ENCODE results near the gene IL17D. TPM values are rescaled to one million over a fixed set of nuclear protein-coding genes. Genes with fewer than 3 reads are reported as not detected.
"Not testable (repeated sequence)": the region's sequence is repeated elsewhere in the genome, so short reads cannot be mapped to it uniquely, and the experiment has no call there.

IL17D gene
- total and polyA plus RNA-seq, 10 of the 15 experiments (the other 5 are each of a cell fraction or from before 2014, with no cell fraction given) = 0.03 to 1.6 (median 0.33) TPM

DNA sequence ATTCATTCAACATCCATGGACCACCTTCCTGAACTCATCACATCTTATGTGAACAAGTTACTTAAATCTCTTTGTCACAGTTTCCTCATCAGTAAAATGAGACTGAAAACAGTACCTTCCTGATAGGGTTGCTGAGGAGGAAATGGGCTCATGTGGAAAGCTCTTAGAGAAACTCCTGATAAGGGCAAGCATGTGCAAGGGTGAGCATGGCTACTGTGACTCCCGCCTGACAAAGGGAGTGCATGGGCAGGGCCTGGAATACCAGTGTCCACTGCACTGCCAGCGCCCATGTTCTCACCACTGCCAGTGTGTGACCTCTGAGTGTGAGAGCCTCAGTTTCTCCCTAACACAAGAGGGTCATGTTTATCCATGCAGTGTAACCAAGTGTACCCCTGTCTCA is 27.3 kb upstream of the IL17D start (continued):
- TF ChIP-seq, protein P1, sequence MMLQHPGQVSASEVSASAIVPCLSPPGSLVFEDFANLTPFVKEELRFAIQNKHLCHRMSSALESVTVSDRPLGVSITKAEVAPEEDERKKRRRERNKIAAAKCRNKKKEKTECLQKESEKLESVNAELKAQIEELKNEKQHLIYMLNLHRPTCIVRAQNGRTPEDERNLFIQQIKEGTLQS (IDR thresholded peaks at IDR 0.05; ENCODE audit: borderline replicate concordance, extremely low read depth, low read depth, low read length) = no peak
- no peak for TF ChIP-seq YY1 (IDR thresholded peaks at IDR 0.05; ENCODE audit: low read depth, low read length)
- TF ChIP-seq BACH1 (IDR thresholded peaks at IDR 0.05; ENCODE audit: borderline replicate concordance) = no peak
- no peak for TF ChIP-seq ATF7 (IDR thresholded peaks at IDR 0.05; ENCODE audit: low read depth)
- TF ChIP-seq MEF2B (IDR thresholded peaks at IDR 0.05; ENCODE audit: partially characterized antibody, poor library complexity, severe bottlenecking) = no peak

DNA sequence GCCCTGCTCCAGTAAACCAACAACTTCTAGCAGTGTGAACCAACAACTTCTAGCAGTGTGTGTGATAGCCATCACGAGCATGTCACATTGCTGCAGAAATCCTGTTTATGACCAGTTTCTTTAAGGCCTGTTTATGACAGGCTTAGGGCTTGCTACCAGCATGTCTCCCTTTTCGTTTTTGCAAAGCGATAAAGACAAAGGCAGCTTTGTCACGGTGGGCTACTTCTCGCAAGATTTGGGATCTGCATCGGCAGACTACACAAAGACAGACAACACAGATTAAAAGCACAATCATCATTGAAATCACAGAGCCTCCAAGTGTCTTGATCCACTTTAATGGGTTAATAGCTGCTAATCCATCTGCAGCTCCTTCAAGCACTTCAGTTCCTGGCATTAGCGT is 24.9 kb upstream of the IL17D start:
- WGBS (ENCODE audit: insufficient coverage, insufficient replicate concordance, low lambda C conversion rate, missing lambda C conversion rate) = 91% methylated on average over 7 of the region's 7 CpGs

DNA sequence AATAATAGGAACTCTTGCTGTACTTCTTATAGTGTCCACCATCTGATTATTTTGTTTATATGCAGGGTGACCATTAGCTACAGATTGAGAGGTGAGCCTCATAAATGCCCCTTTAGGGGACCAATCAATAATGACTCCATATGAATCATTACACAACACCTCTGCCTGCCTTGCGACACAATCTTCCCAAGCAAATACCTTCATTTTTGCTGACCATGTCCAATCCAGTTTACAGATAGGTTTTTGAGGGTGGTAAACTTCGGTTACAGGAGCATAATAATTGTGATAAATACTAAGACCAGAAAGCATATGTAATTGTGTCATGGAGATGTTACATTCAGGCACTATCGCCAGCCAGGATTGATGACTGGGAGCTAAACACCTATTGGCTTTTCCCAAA is 23.6 kb upstream of the IL17D start:
- ATAC-seq = no peak
- FAIRE-seq = no peak
- no peak overlapping the region for H3K9ac ChIP-seq (ENCODE audit: control insufficient read depth, insufficient read depth, low read length)
- no peaks in the 10 kb centered on the region for H3K4me1 ChIP-seq (ENCODE audit: control insufficient read depth, insufficient read depth, low read length)
- BruUV-seq (replicated peaks) = no TSS peak
- no peak overlapping the region for H3K27ac ChIP-seq (ENCODE audit: control insufficient read depth, insufficient read depth)
- H3K4me2 ChIP-seq (ENCODE audit: control insufficient read depth, insufficient read depth) = no peak overlapping the region
- H4K20me1 ChIP-seq (ENCODE audit: control insufficient read depth, insufficient read depth) = no peaks in the 10 kb centered on the region
- no peak for DNase-seq (ENCODE audit: low read depth, low spot score)
- ChIA-PET POLR2A (no interaction called here), CTCF (interaction anchor here (0.6 kb wide), 1 partner anchor 483 kb away, joined by 3 read pairs; no protein-coding TSS in a partner anchor), RAD21 (ENCODE audit: unreplicated experiment) (no interaction called here), SMC1A (ENCODE audit: uncharacterized antibody, unreplicated experiment) (no interaction called here)
- intact Hi-C loops (cut with micrococcal nuclease; ENCODE audit: unreplicated experiment) (no loop called here), in situ Hi-C loops (cut with MboI) (no loop called here)
- no peaks in the 10 kb centered on the region for H3K36me3 ChIP-seq (ENCODE audit: control insufficient read depth in 2 of 2, insufficient read depth in 2 of 2, low read length in 1 of 2)
- no peak overlapping the region for H2AFZ ChIP-seq (ENCODE audit: control insufficient read depth, low read depth, low read length)
- WGBS (ENCODE audit: insufficient coverage, insufficient replicate concordance, low lambda C conversion rate, missing lambda C conversion rate) = 59% methylated on average over 3 of the region's 3 CpGs
- no peak overlapping the region for H3K4me3 ChIP-seq
- H3K79me2 ChIP-seq (ENCODE audit: control insufficient read depth, insufficient read depth, low read length) = no peaks in the 10 kb centered on the region
- no peaks in the 10 kb centered on the region for H3K9me3 ChIP-seq (replicated peaks; ENCODE audit: control insufficient read depth, insufficient read depth, low read length)
- H3K27me3 ChIP-seq (replicated peaks in 1 of 2; ENCODE audit: control insufficient read depth in 2 of 2, insufficient read depth in 2 of 2, low read length in 1 of 2) = no peaks in the 10 kb centered on the region
- TF ChIP-seq BHLHE40 (IDR thresholded peaks at IDR 0.05; ENCODE audit: borderline replicate concordance in 1 of 2, low read depth in 2 of 2, low read length in 1 of 2) = no peak
- TF ChIP-seq SREBF1 (IDR thresholded peaks at IDR 0.05; ENCODE audit: low read length) = no peak
- no peak for TF ChIP-seq PAX8 (IDR thresholded peaks at IDR 0.05)
- TF ChIP-seq SMAD5 (IDR thresholded peaks at IDR 0.05; ENCODE audit: low read depth) = no peak
- TF ChIP-seq, protein P2, sequence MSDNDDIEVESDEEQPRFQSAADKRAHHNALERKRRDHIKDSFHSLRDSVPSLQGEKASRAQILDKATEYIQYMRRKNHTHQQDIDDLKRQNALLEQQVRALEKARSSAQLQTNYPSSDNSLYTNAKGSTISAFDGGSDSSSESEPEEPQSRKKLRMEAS (IDR thresholded peaks at IDR 0.05; ENCODE audit: low read depth, low read length) = no peak
- TF ChIP-seq ZSCAN29 (IDR thresholded peaks at IDR 0.05) = no peak
- TF ChIP-seq, protein P3, sequence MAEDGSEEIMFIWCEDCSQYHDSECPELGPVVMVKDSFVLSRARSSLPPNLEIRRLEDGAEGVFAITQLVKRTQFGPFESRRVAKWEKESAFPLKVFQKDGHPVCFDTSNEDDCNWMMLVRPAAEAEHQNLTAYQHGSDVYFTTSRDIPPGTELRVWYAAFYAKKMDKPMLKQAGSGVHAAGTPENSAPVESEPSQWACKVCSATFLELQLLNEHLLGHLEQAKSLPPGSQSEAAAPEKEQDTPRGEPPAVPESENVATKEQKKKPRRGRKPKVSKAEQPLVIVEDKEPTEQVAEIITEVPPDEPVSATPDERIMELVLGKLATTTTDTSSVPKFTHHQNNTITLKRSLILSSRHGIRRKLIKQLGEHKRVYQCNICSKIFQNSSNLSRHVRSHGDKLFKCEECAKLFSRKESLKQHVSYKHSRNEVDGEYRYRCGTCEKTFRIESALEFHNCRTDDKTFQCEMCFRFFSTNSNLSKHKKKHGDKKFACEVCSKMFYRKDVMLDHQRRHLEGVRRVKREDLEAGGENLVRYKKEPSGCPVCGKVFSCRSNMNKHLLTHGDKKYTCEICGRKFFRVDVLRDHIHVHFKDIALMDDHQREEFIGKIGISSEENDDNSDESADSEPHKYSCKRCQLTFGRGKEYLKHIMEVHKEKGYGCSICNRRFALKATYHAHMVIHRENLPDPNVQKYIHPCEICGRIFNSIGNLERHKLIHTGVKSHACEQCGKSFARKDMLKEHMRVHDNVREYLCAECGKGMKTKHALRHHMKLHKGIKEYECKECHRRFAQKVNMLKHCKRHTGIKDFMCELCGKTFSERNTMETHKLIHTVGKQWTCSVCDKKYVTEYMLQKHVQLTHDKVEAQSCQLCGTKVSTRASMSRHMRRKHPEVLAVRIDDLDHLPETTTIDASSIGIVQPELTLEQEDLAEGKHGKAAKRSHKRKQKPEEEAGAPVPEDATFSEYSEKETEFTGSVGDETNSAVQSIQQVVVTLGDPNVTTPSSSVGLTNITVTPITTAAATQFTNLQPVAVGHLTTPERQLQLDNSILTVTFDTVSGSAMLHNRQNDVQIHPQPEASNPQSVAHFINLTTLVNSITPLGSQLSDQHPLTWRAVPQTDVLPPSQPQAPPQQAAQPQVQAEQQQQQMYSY (CRISPR knock-in tag; IDR thresholded peaks at IDR 0.05) = no peak
- TF ChIP-seq SRF (IDR thresholded peaks at IDR 0.05; ENCODE audit: low read depth in 2 of 2, low read length in 2 of 2) = no peak

More for the DNA sequence above, 24.9 kb upstream of the IL17D start:
- H3K27ac ChIP-seq (ENCODE audit: control insufficient read depth, insufficient read depth); H3K4me3 ChIP-seq; H3K79me2 ChIP-seq (ENCODE audit: control insufficient read depth, insufficient read depth, low read length); ATAC-seq; H2AFZ ChIP-seq (ENCODE audit: control insufficient read depth, low read depth, low read length); H3K4me2 ChIP-seq (ENCODE audit: control insufficient read depth, insufficient read depth); H3K9ac ChIP-seq (ENCODE audit: control insufficient read depth, insufficient read depth, low read length); SMC1A ChIA-PET (ENCODE audit: uncharacterized antibody, unreplicated experiment); H3K9me3 ChIP-seq (replicated peaks; ENCODE audit: control insufficient read depth, insufficient read depth, low read length); intact Hi-C loops (cut with micrococcal nuclease; ENCODE audit: unreplicated experiment); H3K27me3 ChIP-seq (replicated peaks in 1 of 2; ENCODE audit: control insufficient read depth in 2 of 2, insufficient read depth in 2 of 2, low read length in 1 of 2); in situ Hi-C loops (cut with MboI); H4K20me1 ChIP-seq (ENCODE audit: control insufficient read depth, insufficient read depth); POLR2A ChIA-PET; DNase-seq (ENCODE audit: low read depth, low spot score); H3K4me1 ChIP-seq (ENCODE audit: control insufficient read depth, insufficient read depth, low read length); FAIRE-seq; CTCF ChIA-PET; BruUV-seq (replicated peaks); RAD21 ChIA-PET (ENCODE audit: unreplicated experiment); H3K36me3 ChIP-seq (ENCODE audit: control insufficient read depth in 2 of 2, insufficient read depth in 2 of 2, low read length in 1 of 2): not testable (repeated sequence)
